Measurements from ENCODE around the gene FOLR1.
"Not testable (repeated sequence)": the region's sequence is repeated elsewhere in the genome, so short reads cannot be mapped to it uniquely, and the experiment has no call there.

DNA sequence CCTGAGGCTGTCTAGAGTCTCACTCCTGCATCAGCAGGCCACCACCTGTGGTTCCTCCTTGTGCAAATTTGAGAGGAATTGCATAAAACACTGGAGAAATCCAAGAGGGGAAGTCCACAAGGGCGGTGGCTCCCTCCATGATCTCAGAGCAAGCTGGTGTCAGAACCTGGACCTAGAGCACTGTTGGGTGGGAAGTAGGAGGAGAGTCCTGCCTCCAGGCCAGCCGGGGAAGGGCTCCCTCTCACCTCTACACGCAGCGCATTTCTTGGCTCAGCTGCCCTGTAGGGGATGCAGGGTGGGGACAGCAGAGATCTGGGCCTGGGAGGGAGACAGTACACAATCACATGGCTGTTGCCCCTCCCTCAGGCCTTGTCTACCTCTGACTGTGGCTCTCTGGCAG, 19.9 kb upstream of the FOLR1 start:
- TF ChIP-seq, protein P1, sequence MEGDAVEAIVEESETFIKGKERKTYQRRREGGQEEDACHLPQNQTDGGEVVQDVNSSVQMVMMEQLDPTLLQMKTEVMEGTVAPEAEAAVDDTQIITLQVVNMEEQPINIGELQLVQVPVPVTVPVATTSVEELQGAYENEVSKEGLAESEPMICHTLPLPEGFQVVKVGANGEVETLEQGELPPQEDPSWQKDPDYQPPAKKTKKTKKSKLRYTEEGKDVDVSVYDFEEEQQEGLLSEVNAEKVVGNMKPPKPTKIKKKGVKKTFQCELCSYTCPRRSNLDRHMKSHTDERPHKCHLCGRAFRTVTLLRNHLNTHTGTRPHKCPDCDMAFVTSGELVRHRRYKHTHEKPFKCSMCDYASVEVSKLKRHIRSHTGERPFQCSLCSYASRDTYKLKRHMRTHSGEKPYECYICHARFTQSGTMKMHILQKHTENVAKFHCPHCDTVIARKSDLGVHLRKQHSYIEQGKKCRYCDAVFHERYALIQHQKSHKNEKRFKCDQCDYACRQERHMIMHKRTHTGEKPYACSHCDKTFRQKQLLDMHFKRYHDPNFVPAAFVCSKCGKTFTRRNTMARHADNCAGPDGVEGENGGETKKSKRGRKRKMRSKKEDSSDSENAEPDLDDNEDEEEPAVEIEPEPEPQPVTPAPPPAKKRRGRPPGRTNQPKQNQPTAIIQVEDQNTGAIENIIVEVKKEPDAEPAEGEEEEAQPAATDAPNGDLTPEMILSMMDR (IDR thresholded peaks at IDR 0.05): not testable (repeated sequence)
- TF ChIP-seq POLR2A (IDR thresholded peaks at IDR 0.05): not testable (repeated sequence)
